Activated gamma-delta T cell (primary cell): Measurements from ENCODE around the gene TMEM260.

Source experiments
- DNase-seq: peaks from one replicate; lab custom pipeline; 2025; lab: John Stamatoyannopoulos, UW
- total RNA-seq, 2 donors: gene quantifications; one replicate each; lab custom pipeline; 2026; lab: John Stamatoyannopoulos, UW

The TMEM260 gene
- total RNA-seq: 34.2 to 37.7 reads per million in 2 donors

DNA sequence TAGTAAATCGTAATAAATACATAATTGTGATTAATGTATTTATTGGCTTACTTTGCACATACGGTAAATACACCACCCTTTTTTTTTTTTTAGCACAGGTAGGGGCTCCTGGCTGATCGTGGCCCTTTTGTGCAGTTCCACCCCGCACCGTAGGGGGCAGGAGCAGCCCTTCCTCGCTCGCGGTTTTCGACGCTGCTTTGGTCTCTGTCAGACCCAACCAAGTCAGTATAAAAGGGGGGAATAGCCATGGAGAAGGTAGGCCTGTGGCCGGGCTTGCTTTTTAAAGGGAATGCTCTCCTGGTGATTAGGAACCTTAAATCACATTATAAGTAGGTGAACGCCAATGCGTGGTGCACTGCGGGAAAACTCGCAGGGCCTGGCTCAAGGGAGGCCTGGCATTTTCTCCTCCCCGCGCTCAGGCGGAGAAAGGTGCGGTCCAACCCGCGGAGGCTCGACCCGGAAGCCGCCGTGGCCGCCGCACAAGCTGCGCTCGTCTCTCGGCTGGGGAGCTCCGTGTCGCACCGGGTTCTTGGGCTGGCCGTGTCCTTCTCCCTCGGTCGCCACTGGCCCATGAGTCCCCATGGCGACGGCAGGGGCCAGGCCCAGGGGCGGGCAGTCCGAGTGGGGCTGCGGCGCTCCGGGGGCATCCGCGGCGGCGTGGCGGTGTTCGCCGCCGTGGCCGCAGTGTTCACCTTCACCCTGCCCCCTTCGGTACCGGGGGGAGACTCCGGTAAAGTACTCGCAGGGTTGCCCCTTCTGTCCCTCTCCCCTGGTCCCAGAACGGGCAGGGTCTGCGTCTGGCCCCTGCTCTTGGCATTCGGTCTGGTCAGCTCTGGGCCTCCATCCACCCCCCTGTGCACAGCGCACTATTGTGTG is at the start of gene TMEM260:
TSS of gene TMEM260 (plus strand) at position 454 of the 876 bp plus-strand sequence. CDS start at position 571, 117 bp downstream.
- peak; percentile 71 for DNase-seq

GRCh38 chr14:56532546-56532945 is 47.1 kb upstream of the TMEM260 start:
- no peak for DNase-seq

DNA sequence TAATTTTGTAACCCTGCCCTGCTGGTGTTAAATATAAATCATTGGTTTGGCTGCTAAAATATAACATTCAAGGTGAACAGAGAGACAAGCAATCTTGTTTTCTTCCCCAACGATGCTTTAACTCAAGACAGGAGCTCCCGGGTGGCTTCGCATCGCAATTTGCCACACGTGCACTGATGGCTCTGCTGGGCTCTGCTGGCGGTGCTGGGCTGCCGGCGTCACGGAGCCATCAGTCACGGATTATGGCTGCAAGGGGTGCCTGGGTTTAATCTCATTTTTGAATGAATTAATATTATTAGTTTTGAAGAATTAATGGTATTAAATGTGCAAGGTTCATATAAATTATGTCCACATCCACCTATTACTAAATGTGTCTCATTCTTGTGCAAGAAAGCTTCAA is 44.9 kb upstream of the TMEM260 start:
- DNase-seq: no peak

- no peak for DNase-seq
Measured at GRCh38 chr14:56539862-56540261, 39.7 kb upstream of the TMEM260 start.

DNA sequence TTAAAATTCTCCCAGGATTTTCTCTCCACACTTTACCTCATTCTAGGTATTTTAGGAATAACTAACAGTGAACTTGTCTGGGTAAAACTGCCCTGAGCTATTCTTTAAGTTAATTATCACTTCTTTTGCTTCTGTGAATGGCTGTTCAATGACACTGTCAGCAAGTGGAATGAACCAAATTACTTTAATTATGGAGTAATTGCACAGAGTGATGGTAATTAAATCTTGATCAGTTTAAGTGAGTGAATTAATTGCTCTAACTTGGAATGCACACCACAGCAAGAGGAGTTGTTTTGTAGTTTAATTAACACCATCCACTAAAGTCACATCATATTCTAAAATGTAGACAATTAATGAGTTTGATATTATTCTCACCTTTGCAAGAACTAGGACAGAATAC is 36.2 kb upstream of the TMEM260 start:
- DNase-seq: no peak

DNA sequence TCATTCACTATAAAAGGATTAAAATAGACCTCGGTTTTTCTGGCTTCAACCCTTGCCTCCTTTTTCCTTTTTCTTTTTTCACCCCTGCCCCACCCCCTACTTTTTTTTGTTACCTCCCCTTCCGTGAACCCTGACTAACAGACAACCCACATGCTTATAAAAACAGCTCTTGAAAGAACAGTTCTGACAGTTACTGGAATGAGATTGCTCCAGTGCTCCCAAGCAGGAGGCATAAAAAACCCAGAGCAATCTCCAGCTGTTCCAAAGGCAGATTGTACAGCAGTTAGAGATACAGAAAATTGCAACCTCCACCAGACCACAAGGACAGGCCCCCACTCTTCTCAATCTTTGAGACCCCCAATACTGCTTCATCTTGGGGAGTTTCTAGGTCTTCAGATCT is 29.9 kb upstream of the TMEM260 start:
- DNase-seq: no peak

DNA sequence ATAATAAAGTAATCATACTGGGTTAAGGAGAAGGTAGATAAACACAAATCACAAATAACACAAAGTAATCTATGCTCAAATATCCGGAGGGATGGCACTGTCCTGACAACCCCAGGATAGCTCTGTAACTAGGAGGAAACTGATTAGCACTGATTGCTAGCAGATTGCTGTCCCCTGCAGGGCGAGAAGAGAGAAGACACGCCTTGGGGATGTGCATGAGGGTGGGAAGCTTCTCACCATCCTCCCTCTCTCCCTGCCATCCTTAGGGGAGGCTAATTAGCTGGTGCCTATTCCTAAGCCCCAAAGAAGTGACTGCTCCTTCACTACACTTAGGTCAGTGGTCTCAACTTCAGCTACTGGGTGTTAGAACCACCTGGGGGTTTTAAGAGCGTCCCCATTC is 27.0 kb upstream of the TMEM260 start:
- no peak for DNase-seq

GRCh38 chr14:56554301-56554700 is 25.3 kb upstream of the TMEM260 start:
- no peak for DNase-seq

GRCh38 chr14:56555921-56556570 is 23.6 kb upstream of the TMEM260 start:
- DNase-seq: no peak

GRCh38 chr14:56559182-56559581 is 20.4 kb upstream of the TMEM260 start:
- DNase-seq: no peak

- DNase-seq: no peak
Measured at GRCh38 chr14:56561606-56562005, 18.0 kb upstream of the TMEM260 start.

GRCh38 chr14:56562883-56563282 is 16.7 kb upstream of the TMEM260 start:
- no peak for DNase-seq

DNA sequence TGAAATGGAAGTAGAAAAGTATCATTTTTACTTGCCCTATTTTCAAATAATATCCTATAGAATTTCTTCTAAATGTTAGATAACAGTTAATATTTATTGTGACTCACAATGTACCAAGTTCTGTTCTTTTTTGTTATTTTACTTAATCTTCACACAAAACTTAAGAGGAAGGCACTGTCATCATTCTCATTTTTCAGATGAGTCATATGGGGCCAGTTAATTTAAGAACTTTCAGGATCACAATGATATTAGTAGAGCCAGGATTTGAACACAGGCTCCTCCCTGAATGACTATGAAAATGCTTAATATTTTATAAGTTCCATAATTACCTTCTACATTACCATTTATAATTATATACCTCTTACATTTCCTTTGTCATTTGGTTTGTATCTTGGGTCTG is 10.4 kb upstream of the TMEM260 start:
- no peak for DNase-seq

GRCh38 chr14:56570295-56570694 is 9.3 kb upstream of the TMEM260 start:
- no peak for DNase-seq

DNA sequence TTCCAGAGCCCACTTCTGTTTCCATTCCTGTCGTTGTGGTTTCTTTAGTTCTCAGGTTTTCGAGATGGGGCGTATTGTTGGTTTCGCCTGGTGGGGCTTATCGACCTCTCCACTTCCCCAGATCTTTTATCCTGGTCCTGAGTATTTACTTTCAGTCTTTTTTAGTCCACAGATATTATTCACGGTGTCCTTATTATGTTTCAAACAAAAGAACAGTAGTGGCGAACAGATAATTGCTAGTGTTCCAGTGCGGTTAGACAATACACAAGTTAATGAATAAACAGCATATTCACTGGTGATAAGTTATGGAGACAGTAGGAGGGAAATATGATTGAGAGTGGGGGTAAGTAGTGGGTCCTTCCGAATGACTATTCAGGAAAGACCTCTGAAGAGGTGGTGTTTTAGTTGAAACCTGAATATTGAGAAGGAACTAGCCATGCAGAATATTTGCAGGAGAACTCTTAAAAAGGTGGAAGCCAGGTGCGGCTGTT is 668 bp downstream of the TMEM260 start:
- no peak for DNase-seq

- no peak for DNase-seq
Measured at GRCh38 chr14:56581041-56581727, 1.6 kb downstream of the TMEM260 start.

GRCh38 chr14:56585461-56586084 is 6.0 kb downstream of the TMEM260 start:
- DNase-seq: no peak

DNA sequence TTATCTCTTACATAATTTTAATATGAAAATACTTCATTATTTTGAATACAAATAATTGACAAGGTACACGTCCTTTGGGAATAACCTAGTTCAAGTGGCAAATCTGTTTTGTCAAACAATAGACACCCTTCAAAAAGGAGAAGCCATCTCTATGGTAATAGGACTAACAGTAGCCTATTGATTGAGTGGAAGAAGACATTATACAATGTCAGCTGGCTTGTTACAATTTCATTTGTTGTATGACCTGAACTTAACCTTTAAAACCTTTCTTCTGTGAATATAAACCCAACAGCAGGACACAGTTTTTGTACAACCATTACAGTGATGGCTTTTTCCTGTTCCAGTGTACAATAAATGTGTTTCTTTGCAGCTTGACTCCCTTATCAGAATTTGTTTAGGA is 8.1 kb downstream of the TMEM260 start:
- DNase-seq: no peak

DNA sequence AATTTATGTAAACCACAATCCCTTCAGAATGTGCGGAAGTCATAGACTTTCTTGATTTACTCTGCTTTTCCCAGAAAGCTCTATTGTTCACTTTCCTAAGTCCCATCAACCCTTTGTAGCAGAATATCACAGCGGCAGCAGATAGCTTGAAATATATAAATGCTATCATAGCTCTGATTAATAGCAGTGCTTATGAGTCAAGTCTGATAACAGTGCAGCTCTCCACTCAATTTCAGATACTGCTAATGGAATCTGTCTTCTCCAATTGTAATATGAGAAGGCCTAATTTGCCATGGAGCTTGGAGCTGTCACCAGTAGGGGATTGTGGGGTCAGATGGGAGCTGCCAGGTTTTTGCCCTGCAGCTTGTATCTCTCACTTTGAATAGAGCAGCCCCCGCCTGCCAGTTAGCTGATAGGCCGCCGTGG is 10.9 kb downstream of the TMEM260 start:
- DNase-seq: no peak

GRCh38 chr14:56592746-56593544 is 13.3 kb downstream of the TMEM260 start:
- DNase-seq: no peak

DNA sequence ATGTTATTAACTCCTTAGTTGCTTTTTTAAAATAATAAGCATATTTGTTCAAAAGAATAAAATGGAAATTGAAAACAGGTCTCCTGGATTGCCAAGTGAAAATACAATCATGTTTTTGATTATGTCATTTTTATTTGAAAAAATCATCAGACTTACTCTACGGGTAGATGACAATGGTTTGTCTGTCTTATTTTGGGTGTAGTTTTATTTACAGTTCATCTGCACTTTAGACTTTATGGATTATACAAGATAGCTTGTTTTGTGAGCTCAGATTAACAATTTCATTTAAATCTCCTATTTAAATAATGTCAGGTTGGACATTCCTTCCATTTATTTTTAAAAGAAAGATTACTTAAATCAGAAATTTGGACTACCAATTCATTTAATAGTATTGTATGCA is 14.8 kb downstream of the TMEM260 start:
- DNase-seq: no peak
